HG02642 (cell line): ENCODE results near the gene SIPA1L3.
"Not testable (repeated sequence)": the region's sequence is repeated elsewhere in the genome, so short reads cannot be mapped to it uniquely, and the experiment has no call there.

Source experiments
- ATAC-seq: cut with Tn5 transposase; IDR thresholded peaks from one replicate; pipeline ENCODE4 v1.9.1; 2021; ENCODE audit warnings: mild to moderate bottlenecking; ENCODE audit not compliant: unreplicated experiment, poor library complexity

Gene SIPA1L3

GRCh38 chr19:37909661-37910199, 2.7 kb downstream of the SIPA1L3 start:
- no peak for ATAC-seq

DNA sequence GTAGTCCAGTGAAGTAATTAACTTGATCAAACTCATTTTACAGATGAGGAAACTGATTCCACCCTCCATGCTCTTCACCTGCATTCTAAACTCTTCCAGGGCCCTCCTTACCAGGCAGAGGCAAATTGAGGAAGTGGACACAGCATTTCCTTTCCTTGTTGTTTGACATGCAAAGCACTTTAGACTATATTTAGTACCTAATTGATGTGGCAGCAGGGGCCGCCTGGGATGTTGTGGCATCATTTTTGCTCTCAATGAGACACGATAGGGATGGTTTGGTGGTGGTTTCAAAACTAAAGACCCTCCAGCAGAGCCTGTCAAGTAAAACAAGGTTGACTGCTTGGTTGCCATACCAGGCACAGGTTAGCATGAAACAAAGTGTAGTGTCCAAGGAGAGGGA, 7.9 kb downstream of the SIPA1L3 start:
- peak; percentile 43 for ATAC-seq

- ATAC-seq, result no peak
These were observed 13.8 kb downstream of the SIPA1L3 start for GRCh38 chr19:37920591-37921450.

DNA sequence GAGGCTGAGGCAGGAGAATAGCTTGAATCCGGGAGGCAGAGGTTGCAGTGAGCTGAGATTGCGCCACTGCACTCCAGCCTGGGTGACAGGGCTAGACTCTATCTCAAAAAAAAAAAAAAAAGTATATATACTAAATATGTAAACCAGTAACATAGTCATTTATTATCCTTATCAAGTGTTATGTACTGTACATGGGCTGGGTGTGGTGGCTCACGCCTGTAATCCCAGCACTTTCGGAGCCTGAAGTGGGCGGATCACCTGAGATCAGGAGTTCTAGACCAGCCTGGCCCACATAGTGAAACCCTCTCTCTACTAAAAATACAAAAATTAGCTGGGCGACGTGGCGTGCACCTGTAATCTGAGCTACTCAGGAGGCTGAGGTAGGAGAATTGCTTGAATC, 17.6 kb downstream of the SIPA1L3 start:
- not testable (repeated sequence) for ATAC-seq

GRCh38 chr19:37925212-37925611, 18.2 kb downstream of the SIPA1L3 start:
- ATAC-seq, result no peak

GRCh38 chr19:37926255-37926654, 19.2 kb downstream of the SIPA1L3 start:
- no peak for ATAC-seq

DNA sequence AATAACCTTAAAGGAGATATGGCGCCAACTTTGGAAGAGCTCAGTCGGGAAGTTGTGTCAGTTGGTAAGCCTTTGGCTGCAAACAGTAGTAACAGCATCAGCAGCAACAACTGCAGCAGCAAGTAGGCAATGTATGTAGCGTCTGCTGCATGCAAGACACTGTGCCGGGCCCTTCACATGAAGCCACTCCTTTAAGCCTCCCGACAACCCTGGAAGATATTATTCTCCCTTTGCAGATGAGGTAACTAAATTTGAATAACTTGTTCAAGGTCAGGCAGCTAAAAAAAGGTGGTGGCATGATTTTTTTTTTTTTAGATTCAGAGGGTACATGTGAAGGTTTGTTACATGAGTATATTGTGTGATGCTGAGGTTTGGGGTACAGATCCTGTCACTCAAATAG, 19.7 kb downstream of the SIPA1L3 start:
- ATAC-seq, result no peak

- ATAC-seq, result peak; percentile 68
These were observed 21.7 kb downstream of the SIPA1L3 start for GRCh38 chr19:37928527-37929286.

- no peak for ATAC-seq
These were observed 22.4 kb downstream of the SIPA1L3 start for GRCh38 chr19:37929355-37929923.

DNA sequence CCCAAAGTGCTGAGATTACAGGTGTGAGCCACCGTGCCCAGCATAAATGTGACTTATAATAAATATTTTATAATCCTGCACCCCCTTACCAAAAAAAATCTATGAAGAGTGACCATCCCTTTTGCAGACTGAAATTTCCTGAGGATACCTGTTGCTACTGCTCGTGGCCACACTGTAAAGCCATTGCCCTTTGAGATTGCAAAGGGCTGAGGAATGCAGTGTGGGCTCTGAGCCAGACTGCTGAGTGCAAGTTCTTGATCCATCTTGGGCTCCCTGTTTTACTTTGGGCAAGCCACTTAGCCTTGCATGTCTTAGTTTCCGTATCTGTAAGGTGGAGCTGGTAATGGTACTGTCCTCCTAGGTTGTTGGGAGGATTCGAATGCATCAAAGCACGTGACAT, 23.4 kb downstream of the SIPA1L3 start:
- no peak for ATAC-seq

- ATAC-seq, result peak; percentile 47
These were observed 25.1 kb downstream of the SIPA1L3 start for GRCh38 chr19:37931881-37932655.

- ATAC-seq, result no peak
These were observed 26.3 kb downstream of the SIPA1L3 start for GRCh38 chr19:37932985-37933936.

DNA sequence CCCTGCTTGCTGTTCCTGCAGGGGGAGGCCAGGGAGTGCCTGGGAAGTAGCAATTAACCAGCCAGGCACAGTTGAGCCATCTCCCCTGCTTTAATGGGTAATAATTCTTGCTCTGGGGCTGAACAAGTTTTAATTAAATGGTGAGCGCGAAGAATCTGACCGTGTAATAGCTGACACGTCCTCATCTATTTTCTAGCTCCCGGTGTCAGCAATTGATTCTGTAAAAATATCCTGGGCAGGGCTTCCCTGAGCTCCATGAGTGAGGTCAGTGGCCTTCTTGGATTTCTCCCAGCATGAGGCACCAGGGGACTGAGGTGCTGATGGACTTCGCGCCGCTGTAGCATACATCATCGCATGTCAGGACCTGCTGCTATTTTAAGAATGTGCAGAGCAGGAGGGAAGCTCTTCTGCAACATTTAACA, 26.9 kb downstream of the SIPA1L3 start:
- no peak for ATAC-seq

- ATAC-seq, result no peak
These were observed 28.3 kb downstream of the SIPA1L3 start for GRCh38 chr19:37935341-37935740.

DNA sequence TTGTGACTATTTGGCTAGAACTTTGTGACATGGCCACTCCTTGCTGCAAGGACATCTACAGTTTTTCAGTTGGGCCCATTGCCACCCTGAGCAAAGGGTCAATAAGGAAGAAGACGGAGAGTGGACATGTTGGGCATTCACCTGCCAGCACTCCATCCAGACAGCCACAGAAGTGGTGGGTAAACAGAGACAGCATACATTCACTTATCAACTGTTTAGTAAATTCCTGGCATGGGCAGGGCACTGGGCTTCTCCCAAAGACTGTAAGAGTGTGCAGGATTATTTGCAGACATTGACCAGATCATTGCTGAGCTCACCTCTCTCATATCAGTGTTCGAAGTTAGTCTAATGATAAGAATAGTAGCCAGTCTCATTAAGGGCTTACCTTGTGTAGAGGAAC, 29.2 kb downstream of the SIPA1L3 start:
- ATAC-seq, result no peak

DNA sequence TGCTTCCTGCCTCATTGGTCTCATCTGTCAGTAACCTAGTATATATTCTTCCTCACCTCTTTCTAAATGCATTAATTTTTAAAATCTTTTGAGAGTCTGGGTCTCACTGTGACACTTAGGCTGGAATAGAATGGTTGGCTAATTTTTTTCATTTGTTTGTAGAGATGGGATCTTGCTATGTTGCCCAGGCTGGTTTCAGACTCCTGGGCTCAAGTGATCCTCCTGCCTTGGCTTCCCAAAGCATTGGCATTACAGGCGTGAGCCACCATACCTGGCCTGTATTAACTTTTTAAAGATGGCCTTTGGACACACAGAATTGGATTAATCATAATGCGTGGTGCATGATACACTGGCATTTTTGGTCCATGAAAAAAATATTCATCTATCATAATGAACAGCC, 29.9 kb downstream of the SIPA1L3 start:
- no peak for ATAC-seq

GRCh38 chr19:37938353-37938752, 31.3 kb downstream of the SIPA1L3 start:
- ATAC-seq, result no peak

DNA sequence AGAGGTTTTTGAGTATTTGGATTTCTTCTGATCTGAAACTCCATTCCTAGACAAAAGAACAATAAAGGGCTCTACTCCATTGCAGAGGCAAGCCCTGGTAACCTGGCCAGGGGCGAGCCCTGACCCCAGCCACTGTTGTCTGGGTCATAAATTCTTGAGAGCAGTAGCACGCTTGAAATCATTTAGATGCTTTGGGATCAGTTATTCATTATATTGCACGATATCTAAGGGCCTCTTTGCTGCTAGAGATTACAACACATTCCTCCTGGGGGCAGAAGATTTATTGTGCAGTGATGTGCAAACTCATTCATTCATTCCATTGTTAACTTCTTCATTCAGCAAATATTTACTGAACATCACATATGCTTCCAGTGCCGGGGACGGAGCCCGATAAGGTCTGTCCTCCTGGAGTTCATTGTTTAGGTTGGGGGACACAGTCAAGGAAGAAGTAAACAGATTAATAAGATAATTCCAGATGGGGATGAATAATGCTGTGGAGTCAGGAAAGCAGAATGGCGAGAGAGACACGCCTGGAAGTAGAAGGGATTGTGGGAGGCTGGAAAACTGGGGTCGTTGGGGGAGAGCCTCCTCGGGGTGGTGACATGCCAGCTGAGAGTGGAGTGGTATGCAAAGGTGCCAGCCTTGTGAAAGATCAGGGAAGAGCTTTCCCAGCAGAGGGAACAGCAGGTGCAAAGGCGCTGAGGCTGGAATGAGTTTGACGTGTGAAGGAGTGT, 34.9 kb downstream of the SIPA1L3 start:
- ATAC-seq, result no peak
